Adipose tissue (tissue), 3 donors: Measurements from ENCODE around the gene TARBP2. TPM values are rescaled to one million over a fixed set of nuclear protein-coding genes. Genes with fewer than 3 reads are reported as not detected.

ENCODE experiments used
- H3K27ac ChIP-seq: one replicate; pipeline ENCODE4 v1.5.1; 2013; ENCODE audit warnings: low read depth, low read length
- WGBS, 3 donors: extraction: QIAGEN DNeasy Blood & Tissue Kit; methylation state at CpG; one replicate each; pipeline ENCODE4 v1.1.7; 2013; 5-methylcytosine and 5-hydroxymethylcytosine counted together
- polyA plus RNA-seq, 3 donors: library from polyadenylated mRNA; stranded (reverse); fragments of 200-250 nt; gene quantifications; one replicate each; pipeline ENCODE4 v1.2.3, GENCODE V29; 2013
- donor health status: healthy with polysubstance abuse.
- donor health status: Bipolar disorder and iron deficiency.
- donor health status: healthy.

Gene TARBP2
- polyA plus RNA-seq, 3 donors: 19.0 to 28.0 (median 19.7) TPM

DNA sequence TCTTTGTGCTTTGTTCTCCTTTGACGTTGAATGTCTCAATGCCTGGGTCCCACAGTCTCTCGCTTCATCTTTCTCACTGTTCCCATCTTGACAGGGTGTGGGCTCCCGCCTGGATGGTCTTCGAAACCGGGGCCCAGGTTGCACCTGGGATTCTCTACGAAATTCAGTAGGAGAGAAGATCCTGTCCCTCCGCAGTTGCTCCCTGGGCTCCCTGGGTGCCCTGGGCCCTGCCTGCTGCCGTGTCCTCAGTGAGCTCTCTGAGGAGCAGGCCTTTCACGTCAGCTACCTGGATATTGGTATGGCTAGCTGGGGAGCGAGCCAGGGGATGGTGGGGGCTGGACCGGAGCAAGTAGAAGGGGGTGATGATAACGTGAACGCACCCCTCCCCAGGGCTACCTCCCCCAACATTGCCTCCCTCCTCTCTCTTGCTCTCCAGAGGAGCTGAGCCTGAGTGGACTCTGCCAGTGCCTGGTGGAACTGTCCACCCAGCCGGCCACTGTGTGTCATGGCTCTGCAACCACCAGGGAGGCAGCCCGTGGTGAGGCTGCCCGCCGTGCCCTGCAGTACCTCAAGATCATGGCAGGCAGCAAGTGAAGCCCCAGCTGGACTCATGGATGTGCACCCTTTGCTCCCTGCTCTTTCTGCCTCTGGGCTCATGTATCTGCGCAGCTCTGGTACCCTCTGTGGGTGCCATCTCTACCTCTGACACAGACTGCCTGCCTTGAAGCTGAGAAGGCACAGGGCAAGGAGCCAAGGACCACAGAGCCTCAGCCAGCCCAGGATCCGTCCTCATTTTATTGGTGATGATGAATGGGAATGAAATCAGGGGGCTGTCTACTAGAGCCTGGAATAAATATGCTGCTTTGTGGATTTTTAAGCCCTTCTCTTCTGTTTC lies 4.7 kb downstream of the TARBP2 start:
- H3K27ac ChIP-seq: no peak overlapping the region
- WGBS, 3 donors: 79 to 85% (median 84%) methylated on average over 16 to 19 of the region's 19 CpGs

DNA sequence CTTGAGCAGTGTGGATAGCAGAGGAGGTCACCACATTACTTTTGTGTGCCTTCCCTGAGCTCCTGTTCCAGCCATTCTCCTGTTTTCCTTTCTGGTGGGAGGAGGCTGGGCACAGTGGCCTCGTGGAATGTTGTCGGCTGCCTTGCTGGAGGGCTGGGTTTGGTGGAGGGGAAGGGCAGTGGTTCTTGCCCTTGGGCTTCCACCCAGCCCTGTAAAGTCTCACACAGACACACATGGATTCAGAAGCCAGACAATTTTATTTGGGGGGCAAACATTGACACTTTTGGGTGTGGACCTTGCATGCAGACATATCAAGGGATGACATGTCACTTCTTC lies 5.3 kb downstream of the TARBP2 start:
- 17 to 69% (median 69%) methylated on average over 2 of the region's 2 CpGs for WGBS, 3 donors
- H3K27ac ChIP-seq: no peak overlapping the region

DNA sequence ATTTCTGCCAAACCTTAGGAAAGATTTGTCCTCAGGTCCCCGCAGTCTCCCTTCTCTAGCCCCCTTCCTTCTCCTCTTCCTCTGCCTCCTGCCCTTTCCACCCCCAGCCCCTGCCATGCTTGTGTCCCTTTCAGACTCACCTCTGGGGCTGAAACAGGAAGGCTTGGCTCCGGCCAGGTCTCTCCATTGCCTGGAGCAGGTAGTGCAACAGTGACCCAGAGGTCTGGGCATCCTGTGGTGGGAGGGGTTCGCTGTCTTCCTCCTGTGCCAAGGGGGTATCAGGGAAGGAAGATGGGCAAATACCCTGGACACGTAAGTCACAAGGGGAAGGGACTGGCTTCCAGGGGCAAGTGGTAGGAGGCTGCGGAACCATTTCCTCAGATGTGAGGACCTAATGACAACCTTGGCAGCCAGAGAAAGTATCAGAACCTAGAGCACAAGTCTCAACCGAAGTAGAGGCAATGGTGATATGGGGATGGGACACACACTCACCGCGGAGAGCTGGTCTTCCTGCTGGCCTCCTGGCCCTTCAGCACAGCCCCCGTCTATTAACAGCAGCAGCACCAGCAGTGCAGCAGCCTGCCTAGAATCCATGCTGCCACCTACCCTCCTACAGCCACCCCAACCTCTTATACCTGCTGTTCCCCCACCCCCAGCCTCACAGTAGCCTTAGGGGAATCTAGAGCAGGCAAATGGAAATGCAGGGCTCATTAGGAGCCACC lies 6.0 kb downstream of the TARBP2 start, which contains the start of gene NPFF:
Gene NPFF, minus strand, starts transcription at position 604 of the 722 bp plus-strand sequence. Its CDS starts 10 bp downstream, at position 594.
- H3K27ac ChIP-seq: no peak within 1 kb of the TSS
- 83 to 90% (median 90%) methylated on average over 9 of the region's 9 CpGs for WGBS, 3 donors

DNA sequence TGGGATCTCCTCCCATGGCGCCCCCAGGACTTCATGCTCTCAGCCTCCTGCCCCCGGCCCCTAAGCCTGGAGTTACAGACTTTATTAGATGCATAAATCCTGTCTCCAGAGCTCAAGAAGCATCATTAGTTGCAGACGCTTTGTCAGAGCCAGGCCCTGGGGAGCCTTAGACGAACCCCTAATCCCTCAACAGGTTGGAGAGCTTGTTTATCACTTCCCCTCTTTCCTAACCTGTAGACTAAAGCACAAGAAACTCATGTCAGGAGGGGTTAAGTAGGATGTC lies 6.5 kb downstream of the TARBP2 start:
- no peak overlapping the region for H3K27ac ChIP-seq
- 78 to 89% (median 85%) methylated on average over 4 of the region's 4 CpGs for WGBS, 3 donors

DNA sequence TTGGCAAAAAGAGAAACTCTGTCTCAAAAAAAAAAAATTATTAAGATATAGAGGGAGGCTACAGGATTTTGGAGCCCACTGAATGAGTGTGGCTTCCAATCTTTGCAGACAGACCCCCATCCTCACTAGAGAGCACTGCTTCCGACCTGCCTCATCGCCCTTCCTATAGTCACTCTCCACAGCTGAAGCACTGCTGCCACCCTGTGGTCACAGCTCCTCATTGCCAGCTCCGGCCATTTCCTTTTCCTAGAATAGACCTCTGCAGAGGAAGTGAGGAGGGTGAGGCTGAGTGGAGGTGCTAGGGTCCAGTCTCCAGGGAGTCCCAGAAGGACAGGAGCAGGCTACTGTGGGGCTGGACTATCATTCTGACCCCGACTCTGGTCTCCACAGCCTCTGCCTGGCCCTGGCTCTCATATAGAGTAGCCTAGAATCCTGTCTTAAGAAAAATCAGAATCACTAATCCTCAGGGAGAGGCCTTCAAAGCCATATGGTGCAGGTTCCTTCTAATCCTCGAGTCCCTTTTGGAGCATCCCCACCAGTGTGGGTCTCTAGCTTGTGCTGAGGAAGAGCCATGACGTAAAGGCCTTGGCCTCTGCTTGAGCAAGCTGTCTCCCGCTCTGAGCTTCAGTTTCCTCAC lies 7.6 kb downstream of the TARBP2 start:
- 23 to 28% (median 26%) methylated on average over 7 of the region's 7 CpGs for WGBS, 3 donors
- no peak overlapping the region for H3K27ac ChIP-seq

DNA sequence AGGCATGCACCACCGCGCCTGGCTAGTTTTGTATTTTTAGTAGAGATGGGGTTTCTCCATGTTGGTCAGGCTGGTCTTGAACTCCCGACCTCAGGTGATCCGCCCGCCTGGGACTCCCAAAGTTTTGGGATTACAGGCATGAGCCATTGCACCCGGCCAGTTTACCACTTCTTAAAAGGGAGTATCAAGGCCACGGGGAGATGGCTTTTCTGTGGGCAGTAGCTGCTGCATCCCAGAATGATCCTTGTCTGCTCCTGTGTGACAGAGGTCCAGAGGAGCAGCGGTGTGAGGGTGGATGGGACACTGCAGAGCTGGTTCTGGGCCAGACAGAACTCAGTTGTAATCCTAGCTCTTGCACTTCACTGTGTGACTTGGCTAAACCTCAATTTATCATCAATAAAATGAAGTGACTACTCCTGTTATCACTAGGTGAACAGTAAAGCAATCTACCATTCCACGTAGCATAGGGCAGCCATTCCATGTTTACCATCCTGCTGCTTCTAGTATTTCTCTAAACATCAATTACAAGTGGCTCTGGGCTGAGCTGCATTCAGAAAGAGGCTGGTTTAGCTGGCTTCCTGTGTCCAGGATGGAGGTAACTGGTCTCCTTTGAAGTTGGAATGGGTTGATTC lies 9.2 kb downstream of the TARBP2 start:
- 83 to 92% (median 91%) methylated on average over 9 of the region's 9 CpGs for WGBS, 3 donors
- no peak overlapping the region for H3K27ac ChIP-seq

DNA sequence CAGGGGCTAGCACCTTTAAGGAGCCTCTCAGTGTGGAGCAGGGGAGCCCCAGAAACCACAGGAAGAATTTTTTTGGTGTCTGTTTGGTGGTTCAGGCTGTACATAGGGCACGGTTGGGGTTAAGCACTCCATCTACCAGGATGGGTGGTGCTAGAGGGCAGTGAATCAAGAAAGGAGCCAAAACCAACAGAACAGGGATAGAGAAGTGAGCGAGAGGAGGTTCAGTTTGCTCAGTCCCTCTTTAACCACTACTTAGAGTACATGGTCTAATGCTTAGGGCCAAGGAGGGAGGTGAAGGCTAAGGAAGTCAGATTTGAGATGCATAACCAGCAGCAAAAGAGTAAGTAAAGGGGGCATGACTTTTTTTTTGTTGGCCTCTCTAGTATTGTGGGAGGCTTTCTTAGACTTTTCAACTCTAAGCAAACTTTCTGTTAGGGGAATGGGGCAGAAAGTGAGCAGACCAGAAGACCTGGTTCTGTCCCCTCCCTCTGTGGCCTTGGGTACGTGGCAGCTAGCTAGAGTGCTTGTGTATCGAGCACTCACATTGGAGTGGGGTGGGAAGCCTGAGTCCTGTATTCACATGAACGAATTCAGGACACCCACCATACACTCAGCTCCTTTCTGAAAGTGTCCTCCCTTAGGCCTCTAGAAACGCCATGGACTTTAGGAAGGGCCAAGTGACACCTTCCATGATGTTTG lies 12.8 kb downstream of the TARBP2 start:
- no peak overlapping the region for H3K27ac ChIP-seq

DNA sequence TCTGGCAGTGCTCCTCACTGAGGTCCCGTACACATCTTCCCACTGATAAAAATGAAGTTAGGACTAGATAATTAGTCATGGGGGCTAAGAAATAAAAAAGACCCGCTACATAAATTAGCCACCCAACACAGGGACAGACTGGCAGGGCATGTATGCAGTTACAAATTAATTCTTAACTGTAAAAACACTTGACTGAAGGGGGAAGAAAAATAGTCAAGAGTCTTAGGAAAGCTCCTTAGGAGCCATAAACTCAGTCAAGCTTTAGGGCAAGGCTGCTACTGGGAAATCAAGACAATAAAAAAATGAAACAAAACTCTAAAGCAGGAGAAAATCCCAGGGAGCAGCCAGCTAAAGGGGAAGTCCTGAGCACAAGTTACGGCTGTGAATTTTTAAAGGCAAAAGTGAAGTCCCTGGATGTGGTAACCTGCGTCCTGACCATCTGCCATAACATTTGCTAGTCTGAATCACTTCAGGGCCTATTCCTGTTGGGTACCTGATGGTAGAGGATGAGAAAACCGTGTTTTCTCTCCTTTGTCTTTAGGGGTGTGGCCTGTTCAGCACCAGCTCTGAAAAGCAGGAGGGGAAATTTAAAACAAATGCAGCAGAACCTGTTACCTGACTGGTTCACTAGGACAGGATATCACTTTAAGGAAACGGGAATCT lies 13.7 kb downstream of the TARBP2 start:
- no peak overlapping the region for H3K27ac ChIP-seq
- WGBS, 3 donors: 75 to 79% (median 78%) methylated on average over 6 of the region's 6 CpGs

More for the DNA sequence above, 12.8 kb downstream of the TARBP2 start:
- 59 to 87% (median 82%) methylated on average over 6 of the region's 6 CpGs for WGBS, 3 donors

DNA sequence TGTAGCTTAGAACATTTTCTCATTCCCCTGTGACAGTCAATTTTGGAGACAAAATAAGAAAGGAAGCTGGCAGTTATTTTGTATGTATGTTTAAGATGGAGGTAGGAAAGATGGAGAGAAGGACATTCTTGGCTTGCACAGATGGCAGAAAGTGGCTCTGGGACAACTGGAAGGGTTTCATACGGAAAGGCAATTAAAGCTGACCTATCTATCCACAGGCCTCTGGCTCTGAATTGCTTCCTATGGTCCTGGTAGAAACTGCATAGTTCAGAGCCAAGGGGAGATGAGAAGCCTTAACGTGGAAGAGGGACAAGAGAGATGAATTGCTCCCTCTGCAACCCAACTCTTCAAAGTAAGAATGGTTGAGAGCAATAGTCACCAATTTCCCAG lies 14.2 kb downstream of the TARBP2 start:
- 82 to 89% (median 84%) methylated on average over 2 of the region's 2 CpGs for WGBS, 3 donors
- H3K27ac ChIP-seq: no peak overlapping the region

DNA sequence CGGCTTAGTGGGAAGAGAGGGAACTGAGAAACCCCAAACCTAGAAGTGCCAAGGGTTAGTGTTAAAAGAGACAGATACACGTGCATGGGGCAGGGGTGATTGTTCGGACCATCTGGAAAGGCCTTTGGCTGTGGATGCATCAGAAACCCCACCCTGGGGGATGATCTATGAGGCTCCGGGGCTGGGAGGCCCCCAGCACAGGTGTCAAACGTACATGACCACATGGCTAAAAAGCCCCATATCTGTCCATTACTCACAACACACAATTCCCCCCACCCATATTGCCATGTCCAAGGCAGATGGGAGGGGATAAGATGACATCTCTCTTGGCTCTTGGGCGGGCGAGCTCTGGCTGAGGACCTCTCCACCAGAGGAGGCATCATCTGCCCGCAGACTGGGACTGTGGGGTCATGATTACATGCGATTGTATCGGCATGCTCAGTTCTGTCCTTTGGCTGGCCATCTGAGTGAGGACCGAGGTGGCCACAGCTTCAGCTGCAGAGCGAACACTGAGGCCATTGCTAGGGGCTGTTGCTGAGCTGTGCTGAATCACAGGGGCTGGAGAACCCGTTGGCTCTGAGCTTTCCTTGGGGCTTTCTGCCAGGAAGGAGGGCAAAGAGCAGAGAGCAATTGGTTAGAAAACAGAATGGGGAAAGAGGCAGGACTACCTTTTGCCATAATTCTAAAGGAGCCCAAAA lies 15.8 kb downstream of the TARBP2 start:
- WGBS, 3 donors: 83 to 91% (median 83%) methylated on average over 13 of the region's 13 CpGs
- no peak overlapping the region for H3K27ac ChIP-seq

DNA sequence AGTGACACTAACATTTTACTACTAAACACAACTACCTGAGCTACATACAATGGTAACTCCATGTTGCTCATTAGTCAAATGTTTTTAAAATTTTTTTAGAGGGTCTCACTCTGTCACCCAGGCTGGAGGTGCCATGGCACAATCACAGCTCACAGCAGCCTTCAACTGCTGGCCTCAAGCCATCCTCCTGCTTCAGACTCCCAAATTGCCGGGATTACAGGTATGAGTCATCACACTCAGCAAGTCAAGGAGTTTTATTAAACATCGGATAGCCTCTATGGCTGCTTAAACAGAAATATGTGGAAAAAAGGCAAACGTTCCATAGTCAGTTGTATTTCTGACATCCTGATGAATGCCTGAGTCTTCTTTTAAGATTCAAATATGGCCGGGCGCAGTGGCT lies 17.3 kb downstream of the TARBP2 start:
- 77 to 83% (median 82%) methylated on average over 5 of the region's 5 CpGs for WGBS, 3 donors

DNA sequence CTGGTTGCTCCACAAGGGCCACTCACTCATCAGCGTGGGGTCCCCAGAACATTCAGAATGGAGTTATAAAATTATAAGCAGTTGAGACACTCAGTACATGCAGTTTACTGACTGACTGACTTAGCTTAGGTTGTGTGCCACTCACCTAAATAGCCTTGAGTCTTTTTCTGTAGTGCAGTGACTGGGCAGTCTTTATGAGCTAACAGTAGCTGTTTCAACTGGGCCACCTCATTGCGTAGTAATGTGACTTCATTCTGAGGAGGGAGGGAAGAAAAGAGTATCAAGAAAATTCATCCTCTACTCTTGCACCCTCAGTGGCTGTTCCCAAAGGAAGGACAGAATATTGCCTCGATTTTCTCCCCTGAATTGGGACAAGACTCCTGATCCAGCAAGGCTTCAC lies 22.0 kb downstream of the TARBP2 start:
- no peak overlapping the region for H3K27ac ChIP-seq
- WGBS, 3 donors: 93 to 96% (median 95%) methylated on average over 3 of the region's 3 CpGs

More for the DNA sequence above, 17.3 kb downstream of the TARBP2 start:
- no peak overlapping the region for H3K27ac ChIP-seq

DNA sequence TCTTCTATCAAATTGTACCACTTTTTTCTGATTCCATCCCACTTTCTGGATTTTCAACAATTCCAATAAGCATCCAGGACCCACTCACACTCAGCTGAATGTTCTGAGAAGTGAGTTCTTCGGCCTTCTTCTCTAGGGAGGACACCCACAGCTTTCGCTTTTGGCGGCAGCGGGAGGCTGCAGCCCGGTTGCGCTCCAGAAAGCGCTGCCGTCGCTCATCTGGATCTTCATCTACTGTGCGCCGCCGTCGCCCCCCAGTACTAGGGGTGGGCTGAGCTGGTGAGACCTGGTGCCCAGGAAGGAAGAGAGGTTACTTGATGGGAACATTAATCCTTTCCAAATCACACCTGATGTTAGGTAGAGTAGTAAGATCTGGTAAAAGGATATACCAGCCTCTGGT lies 23.4 kb downstream of the TARBP2 start:
- WGBS, 3 donors: 95 to 96% (median 95%) methylated on average over 13 of the region's 13 CpGs
- no peak overlapping the region for H3K27ac ChIP-seq

DNA sequence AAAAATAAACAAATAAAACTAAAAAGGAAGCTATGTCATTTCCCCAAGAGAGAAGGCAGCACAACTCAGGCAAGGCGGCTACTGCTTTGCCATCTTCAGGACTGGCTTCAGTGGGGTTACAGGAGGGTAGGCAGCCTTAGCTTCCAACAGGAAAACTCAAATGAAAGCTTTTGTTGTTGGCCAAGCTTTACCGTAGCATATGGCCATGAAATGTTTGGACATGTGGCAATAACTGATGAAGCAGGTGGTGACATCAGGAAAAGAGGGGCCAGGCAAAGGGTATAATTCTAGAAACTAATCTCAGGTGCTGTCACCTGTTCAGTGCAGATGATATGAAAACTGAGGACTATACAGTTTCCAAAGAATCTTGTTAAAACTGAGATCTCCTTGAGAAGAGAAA lies 29.0 kb downstream of the TARBP2 start:
- H3K27ac ChIP-seq: no peak overlapping the region
- 83 to 88% (median 86%) methylated on average over 2 of the region's 2 CpGs for WGBS, 3 donors

DNA sequence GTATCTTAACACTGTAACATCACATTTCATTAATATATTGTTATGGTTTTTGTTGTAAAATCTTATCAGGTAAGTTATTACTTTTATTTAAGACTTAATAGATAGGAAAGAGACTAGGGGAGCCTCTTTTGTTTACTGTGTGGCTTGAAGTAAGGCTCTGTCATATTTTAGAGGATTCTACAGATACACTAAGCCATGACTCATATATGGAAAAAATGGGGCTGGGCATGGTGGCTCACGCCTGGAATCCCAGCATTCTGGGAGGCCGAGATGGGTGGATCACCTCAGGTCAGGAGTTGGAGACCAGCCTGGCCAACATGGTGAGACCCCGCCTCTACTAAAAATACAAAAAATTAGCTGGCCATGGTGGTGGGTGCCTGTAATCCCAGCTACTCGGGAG lies 29.8 kb downstream of the TARBP2 start:
- H3K27ac ChIP-seq: no peak overlapping the region
- 92 to 93% (median 92%) methylated on average over 4 of the region's 4 CpGs for WGBS, 3 donors

DNA sequence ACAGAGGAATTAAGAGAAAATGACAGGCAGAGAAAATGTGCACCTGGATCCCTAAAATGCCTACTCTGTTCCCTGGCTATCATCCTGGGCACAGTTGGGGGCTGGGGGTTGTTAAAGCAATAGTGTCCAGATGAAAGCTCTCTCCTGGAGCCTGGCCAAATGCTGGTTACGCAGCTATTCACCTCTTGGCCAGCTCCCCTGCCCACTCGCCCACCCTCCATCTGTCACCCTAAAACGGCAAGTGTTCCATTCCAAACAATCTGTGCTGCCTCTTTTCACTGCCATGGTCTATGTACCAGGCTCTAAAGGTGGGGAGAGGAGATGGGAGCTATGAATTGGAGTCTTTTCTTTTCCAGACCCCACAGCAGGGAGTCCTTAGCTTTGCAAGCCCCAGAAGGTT lies 30.9 kb downstream of the TARBP2 start:
- WGBS, 3 donors: 71 to 76% (median 72%) methylated on average over 3 of the region's 3 CpGs

More for the DNA sequence above, 30.9 kb downstream of the TARBP2 start:
- H3K27ac ChIP-seq: no peak overlapping the region
